Heart left ventricle (tissue), 16 donors: ENCODE results near the gene UQCC2. TPM values are rescaled to one million over a fixed set of nuclear protein-coding genes. Genes with fewer than 3 reads are reported as not detected.
A peak's percentile ranks its signal among the peaks of the same experiment; 100 is the strongest.

ENCODE experiments used
- ATAC-seq, 4 donors: fragments of 200-7000 bp; cut with Tn5 transposase; one replicate each; pipeline ENCODE4 v1.9.1; 2020 to 2022; ENCODE audit warnings: moderate library complexity in 4 of 4, mild to moderate bottlenecking in 3 of 4, moderate number of reproducible peaks in 1 of 4
- DNase-seq, 5 donors: peaks; one replicate each; pipeline ENCODE4 v3.0.0-alpha.2; 2020
- H3K27ac ChIP-seq, 12 donors: fragments of 200-600 bp; sonication (generic) in 4 of 12; one replicate each; pipeline versions ENCODE4 v1.5.0 to v1.8.0; 2016 to 2022; ENCODE audit warnings: mild to moderate bottlenecking in 2 of 12
- H3K27me3 ChIP-seq, 9 donors: fragments of 200-600 bp; sonication (generic) in 2 of 9; one replicate each; pipeline versions ENCODE4 v1.5.1 to v1.8.0; 2016 to 2022; ENCODE audit warnings: mild to moderate bottlenecking in 3 of 9
- H3K36me3 ChIP-seq, 9 donors: fragments of 200-600 bp; sonication (generic) in 2 of 9; one replicate each; pipeline versions ENCODE4 v1.5.0 to v1.8.0; 2018 to 2022; ENCODE audit warnings: mild to moderate bottlenecking in 2 of 9
- H3K4me1 ChIP-seq, 12 donors: fragments of 200-600 bp; sonication (generic) in 4 of 12; one replicate each; pipeline versions ENCODE4 v1.5.0 to v1.8.0; 2016 to 2022; ENCODE audit warnings: mild to moderate bottlenecking in 3 of 12
- H3K4me3 ChIP-seq, 12 donors: fragments of 200-600 bp; sonication (generic) in 4 of 12; one replicate each; pipeline versions ENCODE4 v1.5.0 to v1.8.0; 2017 to 2022; ENCODE audit warnings: mild to moderate bottlenecking in 9 of 12, moderate library complexity in 4 of 12
- H3K9me3 ChIP-seq, 12 donors: fragments of 200-600 bp; sonication (generic) in 4 of 12; one replicate each; pipeline versions ENCODE4 v1.5.0 to v1.8.0; 2016 to 2022; ENCODE audit warnings: mild to moderate bottlenecking in 1 of 12
- CTCF ChIP-seq, 12 donors: fragments of 200-600 bp; sonication (generic) in 4 of 12; IDR thresholded peaks; one replicate each; pipeline versions ENCODE4 v1.5.0 to v1.8.0; 2018 to 2022; ENCODE audit warnings: antibody characterized with exemption in 12 of 12, mild to moderate bottlenecking in 5 of 12
- POLR2A ChIP-seq, 2 donors: fragments of 450-650 bp; IDR thresholded peaks; one replicate each; pipeline ENCODE4 v1.6.1; 2017; ENCODE audit warnings: antibody characterized with exemption in 2 of 2, mild to moderate bottlenecking in 2 of 2, moderate library complexity in 2 of 2
- WGBS, 4 donors: extraction: QIAGEN DNeasy Blood & Tissue Kit in 2 of 4; methylation state at CpG; one replicate each; pipeline versions ENCODE4 v1.1.5 to v1.1.7; 2013 to 2018; 5-methylcytosine and 5-hydroxymethylcytosine counted together
- intact Hi-C, 10 donors: fragments of 100-400 bp; cut with DNase I; formaldehyde crosslinking; loops; one replicate each; pipeline versions ENCODE4 v1.11.1 to v1.14.2; 2022
- polyA plus RNA-seq, 2 donors: library from polyadenylated mRNA; stranded (reverse); fragments of 200-250 nt; gene quantifications; one replicate each; pipeline ENCODE4 v1.2.3, GENCODE V29; 2013
- total RNA-seq, 9 donors: library from RNA; depleted of rRNA in 2 of 9; stranded (reverse); fragments of >200 nt in 2 of 9; fragmentation: NEBNext Ultra II Directional in 3 of 9; extraction: Animal tissue kit (Norgen Biotek cat#: 25700) in 3 of 9; gene quantifications; one replicate each; pipeline versions ENCODE4 v1.1.0 to v1.2.4, GENCODE V29; 2016 to 2023
- donor health status: ischemic (EF 13 %, LVEDD 7.1; RV severe dilation, severe dysfunction).
- donor health status: healthy with polysubstance abuse.
- donor health status: DM: no; HTN: yes; CAD: no.
- donor health status: DM: no; HTN: no; CAD: no.
- donor health status: ischemic (EF 25% LVEDD 6.9; RV normal size, moderate dysfunction).
- donor health status: ischemic (EF 25% LVEDD 5.7; RV mildly dilated, moderate dysfunction).
- donor health status: healthy.
- donor health status: DM: yes; HTN: yes; CAD: no.
- donor health status: ischemic (EF 35%, LVEDD 5.7; RV mildly dilated, moderate dysfunction).
- donor health status: nonischemic (EF 11% LVEDD 7.7; RV severe dilation, severe dysfunction).
- donor health status: DM: yes; HTN: yes; CAD: no.
- donor health status: PGD.
- donor health status: ischemic (EF 29% LVEDD 5.4; RV normal size, mild dysfunction).
- donor health status: nonischemic (EF 23%, LVEDD 6.1; RV moderate dilation, normal function).

Gene UQCC2
- total and polyA plus RNA-seq, 11 donors, result 88.5 to 496 (median 195) TPM

- H3K27ac ChIP-seq, result peak overlapping the region; percentile 74 to 99 (median 92)
- ATAC-seq (peak in 3 of 4 donors; percentile 6 to 34 (median 20)), DNase-seq (peak in 4 of 5 donors; percentile 59 to 72 (median 70))
- TF ChIP-seq CTCF (IDR thresholded peaks at IDR 0.05), result peak; percentile 77 to 90 (median 86)
- peak in 1 of 2 donors; percentile 18 for TF ChIP-seq POLR2A (IDR thresholded peaks at IDR 0.05)
- H3K4me1 ChIP-seq, result peaks cover 0 to 68% (median 26%) of the 10 kb centered on the region in 12 donors
- H3K9me3 ChIP-seq, result no peaks in the 10 kb centered on the region
- H3K27me3 ChIP-seq, result peaks cover 0 to 5% (median 0%) of the 10 kb centered on the region in 9 donors
- H3K4me3 ChIP-seq, result peak overlapping the region in 11 of 12 donors; percentile 42 to 80 (median 57)
- intact Hi-C loops, result loop anchor here in 1 of 10 donors (1.0 to 5.0 kb wide), 3 partner anchors 18 to 157 kb away; partner anchors contain the start of gene UQCC2
- peaks cover 0 to 7% (median 0%) of the 10 kb centered on the region in 9 donors for H3K36me3 ChIP-seq
- WGBS, 4 donors, result 18 to 30% (median 24%) methylated on average over 11 of the region's 11 CpGs
Observed at GRCh38 chr6:33744001-33744848, 32.7 kb upstream of the UQCC2 start.

- Histone ChIP-seq H3K27ac (peak overlapping the region in 10 of 12 donors; percentile 4 to 99 (median 90)), H3K27me3 (peaks cover 0 to 5% (median 0%) of the 10 kb centered on the region in 9 donors), H3K9me3 (no peaks in the 10 kb centered on the region), H3K4me1 (peaks cover 0 to 82% (median 37%) of the 10 kb centered on the region in 12 donors), H3K36me3 (peaks cover 0 to 7% (median 0%) of the 10 kb centered on the region in 9 donors), H3K4me3 (peak overlapping the region in 1 of 12 donors; percentile 61)
- DNase-seq (peak in 1 of 5 donors; percentile 53), ATAC-seq (peak in 1 of 4 donors; percentile 7)
- intact Hi-C loops, result loop anchor here in 1 of 10 donors (5.0 kb wide), 1 partner anchor 156 kb away; no protein-coding TSS in a partner anchor
- TF ChIP-seq CTCF (IDR thresholded peaks at IDR 0.05), result no peak
- no peak for TF ChIP-seq POLR2A (IDR thresholded peaks at IDR 0.05)
- 27 to 34% (median 34%) methylated on average over 7 of the region's 7 CpGs for WGBS, 4 donors
Observed at GRCh38 chr6:33742837-33743236, 31.3 kb upstream of the UQCC2 start.

- TF ChIP-seq CTCF (IDR thresholded peaks at IDR 0.05), result no peak
- TF ChIP-seq POLR2A (IDR thresholded peaks at IDR 0.05), result no peak
- no peaks in the 10 kb centered on the region for H3K9me3 ChIP-seq
- H3K4me1 ChIP-seq, result peaks cover 0 to 83% (median 39%) of the 10 kb centered on the region in 12 donors
- H3K4me3 ChIP-seq, result no peak overlapping the region
- DNase-seq (no peak), ATAC-seq (no peak)
- H3K36me3 ChIP-seq, result peaks cover 0 to 7% (median 0%) of the 10 kb centered on the region in 9 donors
- H3K27me3 ChIP-seq, result peaks cover 0 to 5% (median 0%) of the 10 kb centered on the region in 9 donors
- intact Hi-C loops, result loop anchor here in 1 of 10 donors (5.0 kb wide), 1 partner anchor 155 kb away; no protein-coding TSS in a partner anchor
- 24 to 42% (median 37%) methylated on average over 9 of the region's 9 CpGs for WGBS, 4 donors
- peak overlapping the region in 5 of 12 donors; percentile 1 to 99 (median 94) for H3K27ac ChIP-seq
Observed at GRCh38 chr6:33742092-33742491, 30.6 kb upstream of the UQCC2 start.

DNA sequence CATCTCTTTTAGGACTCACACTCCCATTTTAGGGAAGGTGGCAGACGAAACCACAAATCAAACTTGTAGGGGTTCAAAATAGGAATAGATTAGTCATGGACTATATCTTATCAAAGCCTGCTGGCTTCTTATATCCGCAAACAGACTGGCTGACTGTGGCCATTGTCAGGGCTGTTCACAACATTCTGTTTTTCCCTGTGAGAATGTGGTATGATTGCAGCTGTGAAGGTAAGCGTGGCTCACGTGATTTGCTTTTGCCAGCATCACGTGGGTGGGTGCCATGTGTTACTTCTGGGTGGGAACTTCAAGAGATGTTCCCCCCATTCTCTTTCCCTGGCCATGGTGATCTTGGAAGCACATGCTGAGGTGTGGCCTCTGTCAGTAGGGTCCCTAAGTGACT, 29.3 kb upstream of the UQCC2 start:
- intact Hi-C loops, result loop anchor here in 1 of 10 donors (5.0 kb wide), 1 partner anchor 153 kb away; no protein-coding TSS in a partner anchor
- DNase-seq (no peak), ATAC-seq (no peak)
- Histone ChIP-seq H3K27ac (peak overlapping the region; percentile 29 to 98 (median 80)), H3K4me1 (peaks cover 0 to 94% (median 44%) of the 10 kb centered on the region in 12 donors), H3K4me3 (no peak overlapping the region), H3K27me3 (peaks cover 0 to 5% (median 0%) of the 10 kb centered on the region in 9 donors), H3K9me3 (no peaks in the 10 kb centered on the region), H3K36me3 (peaks cover 0 to 8% (median 0%) of the 10 kb centered on the region in 9 donors)
- TF ChIP-seq POLR2A (IDR thresholded peaks at IDR 0.05) (no peak), CTCF (IDR thresholded peaks at IDR 0.05) (no peak)
- WGBS, 4 donors, result 33 to 50% (median 45%) methylated on average over 5 of the region's 5 CpGs
